Activated CD4-positive, alpha-beta T cell treated with anti-CD3 and anti-CD28 coated beads, Interleukin-2, amount 50 U/mL, for 4 hours (primary cell): Measurements from ENCODE around the gene ACER1.
"Not testable (repeated sequence)": the region's sequence is repeated elsewhere in the genome, so short reads cannot be mapped to it uniquely, and the experiment has no call there.

Experiments used
- DNase-seq, 2 experiments: peaks; one replicate each; pipeline ENCODE4 v3.0.0-alpha.2; 2020

The ACER1 gene

DNA sequence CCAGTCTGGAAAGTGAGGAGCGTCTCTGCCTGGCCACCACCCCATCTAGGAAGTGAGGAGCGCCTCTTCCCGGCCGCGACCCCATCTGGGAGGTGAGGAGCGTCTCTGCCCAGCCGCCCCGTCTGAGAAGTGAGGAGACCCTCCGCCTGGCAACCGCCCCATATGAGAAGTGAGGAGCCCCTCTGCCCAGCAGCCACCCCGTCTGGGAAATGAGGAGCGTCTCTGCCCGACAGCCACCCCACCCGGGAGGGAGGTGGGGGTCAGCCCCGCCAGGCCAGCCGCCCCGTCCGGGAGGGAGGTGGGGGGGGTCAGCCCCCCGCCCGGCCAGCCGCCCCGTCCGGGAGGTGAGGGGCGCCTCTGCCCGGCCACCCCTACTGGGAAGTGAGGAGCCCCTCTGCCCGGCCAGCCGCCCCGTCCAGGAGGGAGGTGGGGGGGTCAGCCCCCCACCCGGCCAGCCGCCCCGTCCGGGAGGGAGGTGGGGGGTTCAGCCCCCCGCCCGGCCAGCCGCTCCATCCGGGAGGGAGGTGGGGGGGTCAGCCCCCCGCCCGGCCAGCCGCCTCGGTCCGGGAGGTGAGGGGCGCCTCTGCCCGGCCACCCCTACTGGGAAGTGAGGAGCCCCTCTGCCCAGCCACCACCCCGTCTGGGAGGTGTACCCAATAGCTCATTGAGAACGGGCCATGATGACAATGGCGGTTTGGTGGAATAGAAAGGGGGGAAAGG is 22.1 kb upstream of the ACER1 start:
- not testable (repeated sequence) for DNase-seq

DNA sequence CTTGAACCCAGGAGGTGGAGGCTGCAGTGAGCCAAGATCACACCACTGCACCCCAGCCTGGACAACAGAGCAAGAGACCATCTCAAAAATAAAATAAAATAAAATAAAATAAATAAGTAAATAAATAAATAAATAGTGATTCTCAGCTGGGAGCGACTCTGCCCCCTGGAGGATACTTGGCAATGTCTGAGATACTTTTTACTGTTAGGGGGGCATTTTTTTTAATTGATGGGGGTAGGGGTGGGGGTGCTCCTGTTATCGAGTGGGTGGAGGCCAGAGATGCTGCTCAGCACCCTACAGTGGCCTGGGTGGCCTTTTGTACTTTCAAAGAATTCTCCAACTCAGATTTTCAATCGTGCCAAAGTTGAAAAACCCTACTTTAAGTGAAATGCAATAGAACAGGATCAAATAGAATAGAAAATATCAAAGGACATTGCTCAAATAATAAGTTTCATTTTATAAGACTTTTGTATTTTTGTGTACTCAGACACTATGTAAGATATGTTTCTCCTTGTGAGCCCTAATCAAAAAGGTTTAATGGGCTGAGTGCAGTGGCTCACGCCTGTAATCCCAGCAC is 20.8 kb upstream of the ACER1 start:
- DNase-seq: no peak

DNA sequence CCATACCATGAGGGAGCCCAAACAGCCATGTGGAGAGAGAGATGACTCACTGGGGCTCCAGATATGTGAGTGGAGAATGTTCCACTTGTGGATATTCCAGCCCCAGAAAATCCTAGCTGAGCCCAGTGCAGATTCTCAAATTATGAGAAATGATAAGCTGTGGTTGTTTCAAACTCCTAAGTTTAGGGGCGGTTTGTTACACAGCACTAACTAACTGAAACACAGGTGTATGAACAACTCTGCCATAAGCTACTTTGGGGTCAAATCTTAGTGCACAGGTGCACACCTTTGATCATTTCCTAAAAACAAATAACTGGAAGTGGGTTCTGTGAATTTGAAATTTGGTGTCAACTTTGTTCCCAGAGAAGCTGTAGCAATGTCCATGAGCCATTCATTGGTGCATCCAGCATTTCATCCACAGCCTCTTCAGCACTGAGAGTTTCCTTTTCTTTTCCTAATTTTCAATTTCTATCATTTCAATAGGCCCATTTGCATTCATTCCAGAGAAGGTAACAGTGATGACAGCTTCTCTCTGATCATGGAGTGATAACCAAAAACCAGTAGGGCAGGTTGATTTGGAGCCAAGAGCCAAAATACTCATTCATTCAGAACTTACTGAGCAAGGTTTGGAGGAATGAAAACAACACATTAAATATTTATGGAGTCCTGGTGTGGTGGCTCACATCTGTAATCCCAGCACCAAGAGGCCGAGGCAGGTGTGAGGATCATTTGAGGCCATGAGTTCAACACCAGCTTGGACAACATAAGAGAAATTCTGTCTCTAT is 19.2 kb upstream of the ACER1 start:
- no peak for DNase-seq

DNA sequence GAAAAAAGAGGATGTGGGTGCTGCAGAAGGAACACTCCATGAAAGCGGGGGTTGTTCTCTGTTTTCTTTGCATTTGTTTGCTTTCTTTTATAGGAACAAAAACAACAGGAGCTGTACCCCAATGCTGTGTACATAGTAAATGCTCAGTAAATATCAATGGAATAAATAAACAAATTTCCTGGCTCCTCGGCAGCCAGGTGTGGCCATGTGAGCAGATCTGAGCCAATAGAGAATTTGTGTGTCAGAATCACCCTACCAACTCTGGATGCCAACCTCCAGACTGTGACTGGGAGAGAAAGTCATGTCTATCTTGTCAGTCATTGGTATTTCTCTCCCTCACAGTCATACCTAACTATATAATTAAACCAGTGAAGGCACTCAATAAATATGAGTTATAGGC is 17.3 kb upstream of the ACER1 start:
- no peak for DNase-seq

DNA sequence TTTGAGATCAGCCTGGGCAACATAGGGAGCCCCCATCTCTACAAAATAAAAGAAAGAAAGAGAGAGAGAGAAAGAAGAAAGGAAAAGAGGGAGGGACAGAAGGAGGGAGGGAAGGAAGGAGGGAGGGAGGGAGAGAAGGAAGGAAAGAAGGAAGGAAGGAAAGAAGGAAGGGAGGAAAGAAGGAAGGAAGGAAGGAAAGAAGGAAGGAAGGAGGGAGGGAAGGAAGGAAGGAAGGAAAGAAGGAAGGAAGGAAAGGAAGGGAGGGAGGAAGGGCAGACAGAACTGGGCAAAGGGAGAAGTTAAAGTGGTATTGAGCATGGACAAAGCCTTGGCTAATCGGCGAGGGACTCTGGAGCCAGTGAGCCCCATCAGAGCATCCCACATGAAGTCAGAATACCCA is 15.9 kb upstream of the ACER1 start:
- DNase-seq: not testable (repeated sequence)

DNA sequence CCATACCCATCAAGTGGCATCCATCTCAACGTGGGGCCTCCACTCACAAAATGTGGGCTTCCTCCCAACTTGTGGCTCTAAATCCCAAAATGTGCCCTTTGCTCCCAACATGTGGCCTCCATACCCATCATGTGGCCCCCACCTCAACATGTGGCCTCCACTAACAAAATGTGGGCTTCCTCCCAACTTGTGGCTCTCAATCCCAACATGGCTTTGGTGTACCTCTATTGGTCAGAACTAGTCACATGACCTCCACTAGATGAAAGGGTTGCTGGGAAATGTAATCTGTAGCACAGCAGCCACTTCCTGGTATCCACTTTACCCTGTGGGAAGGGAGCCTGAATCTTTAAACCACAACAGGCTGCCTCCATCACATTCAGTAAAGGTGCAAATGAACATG is 10.1 kb upstream of the ACER1 start:
- no peak for DNase-seq

DNA sequence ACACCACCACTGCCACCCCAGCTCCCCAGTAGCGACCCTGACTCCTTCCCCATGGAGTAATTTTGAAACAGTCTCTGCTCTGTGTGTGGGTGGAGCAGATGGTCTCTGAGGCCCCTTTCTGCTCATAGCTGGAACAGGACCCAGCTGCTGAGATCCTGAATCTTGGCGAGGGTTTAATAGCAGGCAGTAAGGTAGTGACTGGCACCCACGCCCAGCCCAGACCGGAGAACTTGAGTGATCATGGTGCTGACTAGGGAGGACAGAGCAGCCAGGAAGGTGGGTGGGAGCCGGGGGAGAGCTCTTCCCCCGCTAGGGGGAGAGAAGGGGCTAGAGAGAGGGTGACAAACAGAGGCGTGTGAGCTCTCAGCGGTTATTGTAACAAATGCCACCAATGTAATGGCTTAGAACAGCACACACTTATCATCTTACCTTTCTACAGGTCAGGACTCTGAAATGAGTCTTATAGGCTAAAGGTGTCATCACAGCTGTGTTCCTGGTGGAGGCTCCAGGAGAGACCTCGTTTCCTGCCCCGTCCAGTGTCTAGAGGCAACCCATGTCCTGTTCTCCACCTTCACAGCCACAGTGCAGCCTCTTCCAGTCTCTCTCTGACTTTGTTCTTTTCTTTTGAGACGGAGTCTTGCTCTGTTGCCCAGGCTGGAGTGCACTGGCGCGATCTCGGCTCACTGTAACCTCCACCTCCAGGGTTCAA is 7.2 kb upstream of the ACER1 start:
- DNase-seq: no peak

DNA sequence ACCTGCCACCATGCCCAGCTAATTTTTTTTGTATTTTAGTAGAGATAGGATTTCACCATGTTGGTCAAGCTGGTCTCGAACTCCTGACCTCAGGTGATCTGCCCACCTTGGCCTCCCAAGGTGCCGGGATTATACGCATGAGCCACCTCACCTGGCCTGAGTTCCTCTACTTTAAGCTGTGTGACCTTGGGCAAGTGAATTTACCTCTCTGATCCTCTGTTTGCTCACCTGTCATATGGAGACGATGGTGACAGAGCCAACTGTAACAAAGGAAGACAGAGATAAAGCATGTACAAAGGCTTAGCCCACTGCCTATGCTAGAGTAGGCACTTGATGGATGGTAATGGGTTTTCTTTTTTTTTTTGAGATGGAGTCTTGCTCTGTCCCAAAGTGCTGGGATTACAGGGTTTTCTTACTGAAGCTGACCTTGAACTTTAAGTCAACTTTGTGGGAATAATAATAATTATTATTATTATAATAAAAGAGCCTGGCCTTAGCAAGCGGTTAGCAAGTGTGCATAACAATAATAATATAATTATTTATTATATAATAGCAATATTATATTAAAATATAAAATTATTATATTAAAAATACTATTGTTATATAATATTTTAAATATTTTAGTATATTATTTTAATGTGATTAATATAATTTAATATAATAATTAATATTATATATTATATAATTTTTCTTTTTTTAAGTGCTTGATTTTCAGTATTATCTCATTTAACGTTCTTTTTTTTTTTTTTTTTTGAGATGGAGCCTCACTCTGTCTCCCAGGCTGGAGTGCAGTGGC is 1.3 kb upstream of the ACER1 start:
- no peak for DNase-seq

DNA sequence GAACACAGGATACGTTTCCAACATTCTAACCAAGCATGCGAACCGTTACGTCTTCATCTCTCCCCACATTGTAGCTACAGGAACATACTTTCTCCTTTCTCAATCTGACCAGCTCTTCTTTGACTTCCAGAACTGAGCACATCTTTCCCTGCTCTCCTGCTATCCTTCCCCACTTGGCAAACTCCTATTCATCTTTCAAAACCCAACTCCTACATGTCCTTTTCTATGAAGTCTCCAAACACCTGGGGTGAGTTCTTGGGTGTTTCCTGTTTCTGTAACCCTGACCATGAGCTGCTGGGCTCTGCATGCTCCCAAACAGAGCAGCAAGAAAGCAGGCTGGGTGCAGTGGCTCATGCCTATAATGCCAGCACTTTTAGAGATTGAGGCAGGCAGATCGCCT is 6.6 kb downstream of the ACER1 start:
- DNase-seq: no peak

DNA sequence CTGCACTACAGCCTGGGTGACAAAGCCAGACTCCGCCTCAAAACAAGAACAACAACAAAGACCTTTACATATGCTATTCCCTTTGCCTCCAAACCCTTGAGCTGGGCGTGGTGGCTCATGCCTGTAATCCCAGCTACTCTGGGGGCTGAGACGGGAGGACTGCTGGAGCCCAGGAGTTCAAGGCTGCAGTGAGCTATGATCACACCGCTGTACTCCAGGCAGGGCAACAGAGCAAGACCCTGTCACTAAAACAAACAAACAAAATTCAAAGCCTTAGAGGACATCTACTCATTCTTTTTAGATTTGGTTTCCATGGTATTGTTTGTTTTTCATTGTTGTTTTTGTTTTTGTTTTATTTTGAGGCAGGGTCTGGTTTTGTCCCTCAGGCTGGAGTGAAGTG is 7.8 kb downstream of the ACER1 start:
- DNase-seq: no peak

DNA sequence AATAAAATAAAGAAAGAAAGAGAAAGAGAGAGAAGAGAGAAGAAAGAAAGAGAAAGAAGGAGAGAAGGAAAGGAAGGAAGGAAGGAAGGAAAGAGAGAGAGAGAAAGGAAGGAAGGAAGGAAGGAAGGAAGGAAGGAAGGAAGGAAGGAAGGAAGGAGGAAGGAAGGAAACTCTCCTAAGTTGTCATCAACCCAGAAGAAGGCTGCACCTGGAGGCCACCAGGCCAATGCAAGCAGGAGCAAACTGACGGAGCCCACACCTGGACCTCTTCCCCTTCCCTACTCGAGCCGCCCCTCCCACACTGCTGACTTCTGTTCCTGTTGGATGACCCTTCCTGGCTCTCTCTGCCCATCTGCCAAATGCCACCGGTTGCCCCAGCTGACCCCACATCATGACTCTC is 8.7 kb downstream of the ACER1 start:
- DNase-seq: no peak

DNA sequence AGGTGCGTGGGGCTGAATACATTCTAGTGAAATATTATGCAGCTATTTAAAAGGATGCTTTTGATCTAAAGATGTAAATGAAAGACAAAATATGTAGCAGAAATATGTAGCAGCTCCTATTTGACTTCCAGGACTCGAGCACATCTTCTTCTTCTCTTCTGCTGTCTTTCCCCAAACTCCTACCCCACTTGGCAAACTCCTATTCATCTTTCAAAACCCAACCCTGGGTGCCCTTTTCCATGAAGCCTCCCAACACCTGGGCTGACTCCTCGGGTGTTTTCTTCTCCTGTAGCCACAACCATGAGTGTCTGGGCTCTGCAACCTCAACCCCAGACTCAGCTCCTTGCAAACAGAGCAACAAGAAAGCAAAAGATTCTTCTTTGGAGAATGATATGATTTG is 11.1 kb downstream of the ACER1 start:
- DNase-seq: no peak

DNA sequence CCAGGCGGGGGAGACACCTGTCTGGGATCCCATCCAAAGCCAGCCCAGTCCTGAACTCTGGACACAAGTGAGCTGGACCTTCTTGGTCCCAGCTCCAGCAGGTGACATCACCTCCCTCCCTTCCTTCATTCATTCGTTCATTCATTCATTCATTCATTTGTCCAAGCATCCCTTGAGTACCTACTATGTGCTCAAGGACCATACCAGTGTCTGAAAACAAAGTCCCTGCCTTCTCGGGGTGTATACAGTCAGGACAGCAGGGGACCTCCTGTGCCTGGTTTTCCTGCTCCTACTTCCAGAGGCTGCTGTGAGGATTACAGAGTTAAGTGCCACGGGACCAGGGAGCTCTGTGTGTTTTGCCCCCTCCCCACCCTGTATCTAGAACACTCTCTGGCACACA is 14.0 kb downstream of the ACER1 start:
- no peak for DNase-seq

DNA sequence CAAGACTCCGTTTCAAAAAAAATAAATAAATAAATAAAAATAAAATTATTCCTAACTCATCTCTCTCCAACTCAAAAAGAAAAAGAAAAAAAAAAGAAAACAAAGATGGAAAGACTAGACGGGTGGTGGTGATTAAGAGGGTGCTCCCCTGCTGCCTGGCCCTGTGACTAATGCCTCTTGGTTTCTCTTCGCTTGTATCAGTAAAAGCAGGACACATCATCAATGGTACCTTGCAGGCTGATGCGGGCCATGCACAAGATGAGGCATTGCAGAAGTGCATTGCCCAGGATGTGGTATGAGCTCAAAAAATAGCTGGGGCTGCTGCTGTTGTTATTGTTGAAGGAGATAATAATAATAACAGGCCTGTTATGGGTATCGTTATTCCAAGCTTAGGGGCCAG is 14.6 kb downstream of the ACER1 start:
- no peak for DNase-seq

DNA sequence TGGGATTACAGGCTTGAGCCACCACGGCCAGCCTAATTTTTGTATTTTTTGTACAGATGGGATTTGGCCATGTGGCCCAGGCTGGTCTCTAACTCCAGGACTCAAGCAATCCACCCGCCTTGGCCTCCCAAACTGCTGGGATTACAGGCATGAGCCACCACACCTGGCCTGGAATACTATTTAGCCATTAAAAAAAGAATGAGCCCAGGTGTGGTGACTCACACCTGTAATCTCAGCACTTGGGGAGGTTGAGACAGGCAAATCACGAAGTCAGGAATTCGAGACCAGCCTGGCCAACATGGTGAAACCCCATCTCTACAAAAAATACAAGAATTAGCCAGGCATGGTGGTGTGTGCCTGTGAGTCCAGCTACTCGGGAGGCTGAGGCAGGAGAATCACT is 17.8 kb downstream of the ACER1 start:
- not testable (repeated sequence) for DNase-seq

DNA sequence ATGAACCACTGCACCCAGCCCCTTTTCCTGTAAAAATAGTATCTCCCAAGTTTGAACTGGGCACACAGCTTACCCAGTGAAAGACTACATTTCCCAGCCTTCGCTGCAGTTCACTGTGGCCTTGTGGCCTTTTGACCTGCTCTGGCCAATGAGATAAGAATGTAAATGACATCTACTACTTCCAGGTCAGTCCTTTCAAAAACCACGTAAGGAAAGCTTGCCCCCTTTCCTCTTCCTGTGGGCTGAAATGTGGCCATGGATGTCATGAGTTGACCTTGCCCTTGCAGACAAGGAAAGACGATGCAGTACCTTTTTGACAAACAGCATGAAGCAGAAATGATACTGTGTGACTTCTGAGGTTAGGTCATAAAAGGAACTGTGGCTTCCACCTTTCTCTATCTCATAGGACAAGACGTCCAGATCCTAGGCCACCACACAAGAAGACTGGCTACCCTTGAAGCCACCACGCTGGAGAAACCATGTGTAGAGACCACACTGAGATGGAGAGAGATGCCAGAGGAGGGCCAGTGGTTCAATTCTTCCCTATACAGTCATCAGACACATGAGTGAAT is 19.9 kb downstream of the ACER1 start:
- DNase-seq: no peak

DNA sequence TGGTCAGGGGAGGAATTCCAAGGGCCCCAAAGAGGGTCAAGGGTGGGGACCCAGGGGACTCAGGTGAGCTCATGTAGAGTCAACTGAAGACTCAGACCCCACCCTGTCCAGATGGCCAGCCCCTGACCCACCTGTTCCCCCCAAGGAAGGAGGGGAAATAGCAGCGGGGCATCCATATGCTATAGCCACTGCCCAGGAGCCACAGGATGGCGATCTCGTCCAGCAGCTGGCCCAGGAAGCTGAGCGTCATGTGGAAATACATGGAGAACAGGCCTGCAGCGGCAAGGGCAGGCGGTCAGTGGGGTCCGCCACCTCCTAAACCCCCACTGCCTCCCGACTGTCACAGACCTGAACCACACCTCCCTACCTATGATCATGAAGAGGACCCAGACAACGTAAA is 21.4 kb downstream of the ACER1 start:
- no peak for DNase-seq

DNA sequence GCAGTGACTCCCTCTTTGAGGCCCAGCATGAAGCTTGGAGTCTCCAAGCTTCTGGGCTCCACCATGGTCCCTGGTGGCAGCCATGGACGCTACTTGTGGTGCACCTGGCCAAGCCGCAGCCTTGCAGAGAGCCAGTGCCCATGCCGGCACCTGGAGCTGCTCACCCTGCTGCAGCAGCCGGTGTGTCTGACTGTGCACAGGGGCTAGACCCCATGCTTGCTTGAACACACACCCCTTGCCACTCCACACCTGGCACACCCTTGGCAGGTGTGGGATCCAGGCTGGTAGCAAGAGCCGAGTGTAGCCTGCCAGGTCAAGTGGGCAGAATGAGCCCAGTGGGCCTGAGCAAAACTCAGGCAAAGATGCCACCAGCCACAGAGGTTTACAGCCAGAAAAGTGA is 35.0 kb downstream of the ACER1 start:
- no peak for DNase-seq

DNA sequence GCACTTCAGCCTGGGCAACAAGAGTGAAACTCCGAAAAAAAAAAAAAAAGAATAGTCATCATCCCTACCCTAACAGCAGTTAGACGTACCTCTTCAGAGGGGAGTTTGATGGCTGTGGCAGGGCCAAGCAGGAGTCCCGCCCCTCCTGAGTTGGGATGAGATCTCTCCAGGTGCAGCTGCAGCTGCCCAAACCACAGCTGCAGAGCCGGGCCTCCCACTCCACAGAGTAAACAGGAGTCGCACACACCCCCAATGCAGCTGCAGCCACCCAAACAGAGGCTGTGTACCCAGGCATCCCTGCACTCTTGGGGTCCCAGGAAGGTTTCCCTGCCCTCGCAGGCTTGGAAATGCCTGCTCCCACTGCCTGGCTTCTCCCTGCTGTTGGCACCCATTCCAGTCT is 36.2 kb downstream of the ACER1 start:
- no peak for DNase-seq

DNA sequence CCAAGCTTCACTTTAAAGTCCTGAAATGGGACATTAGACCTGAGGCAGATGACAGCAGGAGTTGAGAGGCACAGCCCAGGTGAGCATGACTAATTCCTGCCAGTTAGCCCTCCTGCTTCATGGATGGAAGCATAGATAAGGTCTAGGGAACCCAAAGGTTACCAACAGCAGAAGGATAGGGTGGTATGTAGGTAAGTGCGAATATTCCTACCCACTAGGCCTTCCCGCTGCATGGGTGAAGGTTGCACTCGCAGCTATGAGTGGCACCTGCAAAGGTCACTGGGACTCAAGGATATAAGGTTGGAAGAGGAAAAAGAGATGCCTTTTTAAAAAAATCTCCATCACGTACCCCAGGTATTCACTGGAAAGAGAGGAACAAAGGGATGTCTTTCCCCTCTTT is 41.4 kb downstream of the ACER1 start:
- DNase-seq: no peak

DNA sequence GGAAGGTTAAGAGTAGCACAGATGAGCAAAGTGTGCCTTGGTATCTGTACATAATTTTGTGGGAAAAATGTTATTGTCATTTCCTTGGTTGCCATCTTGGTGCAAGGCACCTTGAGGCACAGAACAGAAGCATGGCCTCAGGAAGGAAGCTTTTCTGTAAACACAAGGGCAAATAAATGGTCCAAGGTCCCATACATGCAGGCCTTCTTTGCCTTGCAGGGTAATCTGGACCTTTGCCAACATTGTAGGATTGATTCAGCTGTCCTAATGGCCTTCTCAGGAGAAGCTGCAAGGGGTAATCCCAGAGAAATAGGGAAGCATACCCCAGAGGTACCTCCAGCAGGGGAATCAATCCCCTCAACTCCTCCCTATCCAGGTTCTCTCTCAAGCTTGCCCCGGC is 44.7 kb downstream of the ACER1 start:
- no peak for DNase-seq

DNA sequence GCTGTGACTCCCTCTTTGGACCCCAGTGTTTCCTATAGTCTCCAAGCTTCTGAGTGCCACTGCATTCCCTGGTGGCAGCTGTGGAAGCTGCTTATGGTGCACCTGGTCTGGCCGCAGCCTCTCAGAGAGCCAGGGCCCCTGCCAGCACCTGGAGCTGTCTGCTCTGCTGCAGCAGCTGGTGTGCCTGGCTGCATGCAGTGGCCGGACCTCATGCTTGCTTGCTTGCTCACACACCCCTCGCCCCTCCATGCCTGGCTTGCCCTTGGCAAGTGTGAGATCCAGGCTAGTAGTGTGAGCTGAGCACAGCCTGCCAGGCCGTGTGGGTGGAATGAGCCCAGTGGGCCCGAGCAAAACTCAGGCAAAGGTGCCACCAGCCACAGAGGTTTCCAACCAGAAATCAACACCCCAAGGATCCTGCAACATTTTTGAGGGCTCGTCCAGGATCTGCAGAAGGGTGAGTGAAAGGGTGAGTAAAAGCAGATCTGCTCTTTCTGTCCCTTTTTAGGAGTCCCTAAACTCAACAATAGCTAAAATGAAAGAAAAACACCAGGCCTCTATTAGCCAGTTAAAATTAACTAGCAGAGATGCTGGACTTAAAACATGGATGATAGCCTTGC is 46.0 kb downstream of the ACER1 start:
- DNase-seq: no peak
